GM18520 (cell line): ENCODE data around the gene F5.
"Not testable (repeated sequence)": the region's sequence is repeated elsewhere in the genome, so short reads cannot be mapped to it uniquely, and the experiment has no call there.

Experiments used
- ATAC-seq: cut with Tn5 transposase; IDR thresholded peaks from one replicate; pipeline ENCODE4 v1.9.1; 2021; ENCODE audit not compliant: unreplicated experiment

Gene F5

DNA sequence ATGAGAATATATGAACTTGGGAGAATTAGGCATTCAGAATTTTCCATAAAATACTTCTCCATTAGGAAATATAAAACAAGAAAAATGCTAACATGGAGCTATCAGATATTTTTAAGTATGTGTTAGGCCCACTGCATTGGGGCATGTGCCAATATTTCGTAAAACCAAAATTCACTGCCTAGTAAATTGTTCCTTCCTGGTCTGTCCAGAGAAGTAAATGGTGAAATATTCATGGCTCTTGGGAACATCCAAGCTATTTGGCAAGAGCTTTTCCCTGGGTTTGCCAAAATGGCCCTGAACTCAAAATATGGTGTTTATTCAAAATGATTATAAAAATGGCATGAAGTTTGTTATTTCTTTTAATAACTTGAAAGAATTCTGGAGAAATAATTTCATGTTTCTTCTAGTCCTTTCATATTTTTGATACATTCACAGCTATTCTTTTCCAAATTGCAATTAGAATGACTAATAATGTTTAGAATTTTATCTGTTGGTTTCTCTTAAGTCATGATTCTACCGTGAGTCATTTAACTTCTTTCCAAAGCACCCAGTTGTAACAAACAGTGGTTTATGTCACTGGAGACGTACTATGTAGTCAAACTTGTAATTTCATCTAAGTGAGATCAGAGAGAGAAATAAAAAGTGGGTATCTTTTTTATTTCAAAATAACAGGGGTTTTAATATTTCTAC lies 74.8 kb downstream of the F5 start:
- no peak for ATAC-seq

- no peak for ATAC-seq
Measured at GRCh38 chr1:169510060-169510459, 76.2 kb downstream of the F5 start.

GRCh38 chr1:169509354-169509753 lies 76.9 kb downstream of the F5 start:
- no peak for ATAC-seq

- no peak for ATAC-seq
Measured at GRCh38 chr1:169508432-169509338, 77.6 kb downstream of the F5 start.

GRCh38 chr1:169507413-169507812 lies 78.9 kb downstream of the F5 start:
- ATAC-seq = no peak

DNA sequence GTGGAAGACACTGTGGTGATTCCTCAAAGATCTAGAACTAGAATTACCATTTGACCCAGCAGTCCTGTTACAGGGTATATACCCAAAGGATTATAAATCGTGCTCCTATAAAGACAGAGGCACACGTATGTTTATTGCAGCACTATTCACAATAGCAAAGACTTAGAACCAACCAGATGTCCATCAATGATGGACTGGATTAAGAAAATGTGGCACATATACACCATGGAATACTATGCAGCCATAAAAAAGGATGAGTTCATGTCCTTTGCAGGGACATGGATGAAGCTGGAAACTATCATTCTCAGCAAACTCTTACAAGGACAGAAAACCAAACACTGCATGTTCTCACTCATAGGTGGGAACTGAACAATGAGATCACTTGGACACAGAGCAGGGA lies 82.7 kb downstream of the F5 start:
- ATAC-seq = not testable (repeated sequence)

- no peak for ATAC-seq
Measured at GRCh38 chr1:169499807-169500206, 86.5 kb downstream of the F5 start.

DNA sequence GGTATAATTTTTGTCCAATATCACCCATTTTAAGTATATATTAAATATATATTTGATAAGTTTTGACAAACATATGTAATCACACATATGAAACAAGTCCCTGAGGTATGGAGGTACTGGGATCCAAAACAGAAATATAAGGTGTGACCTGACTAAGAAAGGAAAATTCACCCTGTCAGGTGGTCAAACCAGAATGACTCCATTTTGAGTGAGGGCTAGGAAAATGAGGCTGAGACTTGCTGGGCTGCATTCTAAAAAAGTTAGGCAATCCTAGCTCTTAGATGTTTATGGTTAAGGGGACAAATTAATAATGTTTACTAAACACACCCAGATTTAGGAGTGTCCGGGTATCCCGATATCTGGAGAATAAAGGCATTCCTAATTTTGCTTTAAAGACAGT lies 89.0 kb downstream of the F5 start:
- no peak for ATAC-seq

- no peak for ATAC-seq
Measured at GRCh38 chr1:169495916-169496315, 90.4 kb downstream of the F5 start.

GRCh38 chr1:169495046-169495775 lies 91.1 kb downstream of the F5 start:
- ATAC-seq = no peak

DNA sequence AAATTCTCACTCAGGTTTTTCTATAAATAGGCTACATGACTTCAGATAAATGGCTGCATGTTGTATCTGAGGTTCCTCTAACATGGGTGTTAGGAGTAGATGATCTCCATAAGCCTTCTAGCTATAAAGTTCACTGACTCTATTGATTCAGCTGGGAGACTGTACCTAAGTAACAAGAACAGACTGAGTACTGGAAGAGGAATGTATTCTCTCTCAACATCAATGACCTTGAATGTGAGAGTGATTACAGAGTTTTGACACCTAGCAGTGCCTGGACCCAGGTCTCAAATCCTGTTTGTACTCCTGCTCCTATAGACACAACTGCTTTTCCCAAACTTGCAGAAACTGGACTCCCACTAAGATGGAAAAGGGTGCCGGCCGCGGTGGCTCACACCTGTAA lies 91.9 kb downstream of the F5 start:
- no peak for ATAC-seq

DNA sequence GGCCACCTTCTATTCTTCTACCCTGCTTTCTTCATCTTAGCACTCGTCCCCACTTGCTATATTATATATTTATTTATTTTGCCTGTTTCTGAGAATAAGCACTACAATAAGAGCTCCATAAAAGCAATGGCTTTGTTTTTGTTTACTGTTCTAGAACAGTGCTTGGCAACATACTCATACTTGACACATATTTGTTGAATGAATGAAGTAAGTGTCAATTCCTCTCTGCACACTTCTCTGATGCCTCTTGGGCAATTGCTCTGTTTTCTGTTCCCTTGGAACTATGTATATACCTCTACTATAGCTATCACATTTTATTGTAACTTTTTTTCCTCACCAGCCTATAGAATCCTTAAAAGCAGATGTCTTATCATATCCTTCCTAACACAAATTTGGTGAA lies 93.0 kb downstream of the F5 start:
- ATAC-seq = no peak

DNA sequence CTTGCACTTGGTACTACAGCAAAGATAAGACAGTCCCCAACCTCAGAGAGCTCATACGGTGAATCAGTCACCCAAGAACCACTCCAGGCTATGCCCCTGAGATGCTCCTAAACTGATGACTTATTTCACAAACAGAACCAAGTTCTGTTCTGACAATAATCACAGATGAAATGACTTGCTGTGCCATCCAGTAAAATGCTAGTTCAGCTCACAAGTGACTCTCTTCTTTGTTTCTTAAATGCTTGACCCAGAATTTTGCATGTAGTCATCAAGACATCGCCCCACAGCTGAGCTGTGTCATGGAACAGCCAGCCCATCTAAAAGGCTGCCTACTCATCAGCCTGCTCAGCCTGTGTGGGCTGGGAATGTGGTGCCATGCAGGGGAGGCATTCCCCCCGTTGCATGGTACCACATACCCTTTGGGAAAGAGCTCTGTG lies 94.4 kb downstream of the F5 start:
- ATAC-seq = peak; percentile 79

DNA sequence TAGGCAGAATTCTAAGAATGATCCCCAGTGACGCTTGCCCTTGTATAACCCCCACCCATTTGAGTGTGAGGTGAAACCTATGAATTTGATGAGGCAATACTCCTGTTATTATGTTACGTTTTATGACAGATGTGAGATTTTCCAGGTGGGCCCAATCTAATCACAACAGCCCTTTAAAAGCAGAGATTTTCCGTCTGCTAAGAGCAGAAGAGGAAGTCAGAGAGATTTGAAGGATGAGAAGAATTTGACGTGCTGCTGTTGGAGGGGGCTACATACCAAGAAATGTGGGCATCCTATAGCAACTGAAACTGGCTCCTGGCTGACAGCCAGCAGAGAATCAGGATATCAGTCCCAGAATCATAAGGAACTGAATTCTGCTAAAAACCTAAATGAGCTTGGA lies 98.1 kb downstream of the F5 start:
- no peak for ATAC-seq

GRCh38 chr1:169487561-169487960 lies 98.7 kb downstream of the F5 start:
- ATAC-seq = no peak

- no peak for ATAC-seq
Measured at GRCh38 chr1:169487133-169487532, 99.1 kb downstream of the F5 start.

GRCh38 chr1:169486281-169487051 lies 99.8 kb downstream of the F5 start:
- no peak for ATAC-seq

DNA sequence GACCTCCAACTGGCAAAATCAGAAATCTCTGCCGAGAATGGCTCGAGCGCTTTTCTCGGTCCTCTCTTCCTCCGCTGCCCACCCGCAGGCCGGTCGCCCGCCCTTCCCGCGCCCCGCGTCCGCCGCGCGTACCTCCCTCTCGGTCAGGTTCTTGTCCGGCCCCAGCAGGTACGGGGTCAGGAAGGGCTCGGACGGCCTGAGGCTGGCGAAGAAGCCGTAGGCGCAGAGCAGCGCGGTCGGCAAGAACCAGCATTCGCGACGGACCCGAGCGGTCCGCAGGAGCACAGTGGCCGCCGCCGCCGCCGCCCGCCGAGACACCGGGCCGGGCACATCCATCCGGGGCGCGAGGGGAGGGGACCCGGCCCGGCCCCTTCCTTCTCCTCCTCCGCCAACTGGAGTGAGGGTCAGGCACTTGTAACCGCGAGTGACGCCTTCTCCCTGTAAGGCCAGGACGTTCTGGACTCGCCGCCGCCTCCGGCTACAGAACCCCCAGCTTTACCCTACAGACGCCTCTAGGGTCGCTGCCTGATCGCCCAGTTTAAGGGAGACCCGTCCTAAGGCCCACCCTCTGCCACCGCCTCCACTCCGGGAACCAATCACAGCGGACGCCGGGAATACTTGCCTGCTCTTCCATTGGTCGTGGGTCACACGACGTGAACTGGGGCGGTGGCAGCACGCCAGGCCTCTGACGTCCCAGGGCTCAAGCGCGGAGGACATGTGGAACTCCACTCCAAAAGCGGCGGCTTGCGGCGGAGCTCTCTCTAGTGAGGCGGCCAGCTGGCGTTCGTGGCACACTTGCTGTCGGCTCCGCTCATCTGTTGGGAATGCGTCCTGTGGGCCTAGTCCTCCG lies 100.6 kb downstream of the F5 start, which contains the start of gene SLC19A2:
SLC19A2 (minus strand) TSS at position 514 of the 850 bp plus-strand sequence; CDS start at position 336, 178 bp downstream.
- ATAC-seq = peak; percentile 96

DNA sequence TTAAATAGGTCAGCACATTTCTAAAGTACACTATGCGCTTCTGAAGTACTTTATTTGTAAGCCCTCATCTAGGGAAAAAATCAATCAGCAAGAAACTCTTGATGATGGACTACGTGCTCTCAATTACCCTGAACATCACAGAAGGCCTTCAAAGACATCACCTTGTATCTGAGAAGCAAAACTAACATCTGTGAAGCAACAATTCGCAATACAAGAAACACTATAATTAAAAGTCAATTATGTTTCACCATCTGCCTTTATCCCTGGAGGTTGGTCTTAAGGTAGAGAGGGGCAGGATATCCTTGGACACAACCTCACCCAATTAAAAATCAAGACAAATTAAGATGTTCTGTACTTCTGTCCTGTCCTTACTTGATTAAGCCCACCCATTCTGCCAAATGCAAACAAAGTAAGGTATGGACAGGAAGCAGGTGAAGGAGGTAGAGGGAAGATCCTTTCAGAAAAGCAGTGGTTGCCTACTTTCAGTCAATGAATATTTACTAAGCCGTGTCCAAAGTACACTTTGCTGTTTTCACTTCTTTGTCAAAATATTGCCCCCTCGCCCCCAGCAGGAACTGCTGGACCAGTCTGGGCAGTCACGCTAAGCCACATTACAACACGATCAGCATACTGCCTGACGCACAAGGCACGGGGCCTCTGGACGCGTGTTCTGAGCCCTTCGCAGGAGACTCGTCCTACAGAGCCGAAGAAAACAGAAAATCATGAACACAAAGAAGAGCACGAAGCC lies 101.4 kb downstream of the F5 start:
- ATAC-seq = no peak
